GM19438 (cell line): ENCODE results near the gene DNAH10.

Source experiments
- ATAC-seq: cut with Tn5 transposase; IDR thresholded peaks from one replicate; pipeline ENCODE4 v1.9.1; 2021; ENCODE audit warnings: low read depth; ENCODE audit not compliant: unreplicated experiment

The DNAH10 gene

GRCh38 chr12:123879101-123879500, 117.0 kb downstream of the DNAH10 start:
- no peak for ATAC-seq

- no peak for ATAC-seq
These were observed 117.6 kb downstream of the DNAH10 start for GRCh38 chr12:123879691-123880090.

- ATAC-seq = no peak
These were observed 120.1 kb downstream of the DNAH10 start for GRCh38 chr12:123882161-123882705.

- no peak for ATAC-seq
These were observed 124.2 kb downstream of the DNAH10 start for GRCh38 chr12:123886258-123886657.

- ATAC-seq = no peak
These were observed 125.0 kb downstream of the DNAH10 start for GRCh38 chr12:123886931-123887582.

- ATAC-seq = no peak
These were observed 126.9 kb downstream of the DNAH10 start for GRCh38 chr12:123888989-123889388.

GRCh38 chr12:123889848-123890535, 127.9 kb downstream of the DNAH10 start:
- no peak for ATAC-seq

- ATAC-seq = no peak
These were observed 128.4 kb downstream of the DNAH10 start for GRCh38 chr12:123890536-123890902.

GRCh38 chr12:123891011-123891410, 128.9 kb downstream of the DNAH10 start:
- ATAC-seq = no peak

GRCh38 chr12:123891516-123892179, 129.5 kb downstream of the DNAH10 start:
- ATAC-seq = no peak

- ATAC-seq = no peak
These were observed 130.1 kb downstream of the DNAH10 start for GRCh38 chr12:123892180-123892559.

GRCh38 chr12:123892853-123893252, 130.8 kb downstream of the DNAH10 start:
- no peak for ATAC-seq

GRCh38 chr12:123893276-123893675, 131.2 kb downstream of the DNAH10 start:
- no peak for ATAC-seq

- ATAC-seq = no peak
These were observed 132.8 kb downstream of the DNAH10 start for GRCh38 chr12:123894823-123895345.

GRCh38 chr12:123895451-123895850, 133.3 kb downstream of the DNAH10 start:
- ATAC-seq = no peak

GRCh38 chr12:123896767-123897166, 134.7 kb downstream of the DNAH10 start:
- no peak for ATAC-seq

GRCh38 chr12:123897221-123897620, 135.1 kb downstream of the DNAH10 start:
- ATAC-seq = no peak

- no peak for ATAC-seq
These were observed 136.6 kb downstream of the DNAH10 start for GRCh38 chr12:123898673-123899072.

GRCh38 chr12:123899368-123899767, 137.3 kb downstream of the DNAH10 start:
- ATAC-seq = no peak

GRCh38 chr12:123900871-123901376, 138.8 kb downstream of the DNAH10 start:
- no peak for ATAC-seq

GRCh38 chr12:123902821-123903220, 140.7 kb downstream of the DNAH10 start:
- no peak for ATAC-seq
